SU-DHL-6 (cell line): ENCODE measurements around the gene GLS.

ENCODE experiments used
- H2AFZ ChIP-seq: fragments of 200-600 bp; sonication (generic); 2 replicates; pipeline ENCODE4 v1.6.1; 2014; ENCODE audit warnings: low read depth, mild to moderate bottlenecking, moderate library complexity, mixed read lengths, antibody characterized with exemption, low read length; ENCODE audit not compliant: severe bottlenecking
- H3F3A ChIP-seq: fragments of 200-600 bp; shearing (Covaris generic); 2 replicates; pipeline ENCODE4 v1.6.0; 2016; ENCODE audit warnings: antibody characterized with exemption, mild to moderate bottlenecking; ENCODE audit not compliant: insufficient read depth
- H3K27ac ChIP-seq: fragments of 200-600 bp; sonication (generic); 2 replicates; pipeline ENCODE4 v1.5.1; 2016; ENCODE audit warnings: low read depth, mild to moderate bottlenecking, low read length, moderate library complexity, mixed read lengths
- H3K27me3 ChIP-seq: fragments of 200-600 bp; sonication (generic), shearing (Covaris generic); 2 replicates; pipeline ENCODE4 v1.6.0; 2014; ENCODE audit warnings: mild to moderate bottlenecking, low read length
- H3K36me3 ChIP-seq: fragments of 200-600 bp; sonication (generic); 2 replicates; pipeline ENCODE4 v1.6.1; 2014; ENCODE audit warnings: mild to moderate bottlenecking, low read length, mixed read lengths
- H3K4me2 ChIP-seq: fragments of 300-600, 200-600 bp; shearing (Covaris generic), sonication (generic); 2 replicates; pipeline ENCODE4 v1.6.0; 2014; ENCODE audit warnings: low read length, low read depth, mild to moderate bottlenecking; ENCODE audit not compliant: poor library complexity, severe bottlenecking
- H3K4me3 ChIP-seq: fragments of 200-600 bp; sonication (generic); 2 replicates; pipeline ENCODE4 v1.5.1; 2014; ENCODE audit warnings: antibody characterized with exemption, low read length, mild to moderate bottlenecking, mixed read lengths; ENCODE audit not compliant: insufficient read depth, poor library complexity, severe bottlenecking
- H3K79me2 ChIP-seq: fragments of 200-600 bp; sonication (generic); 2 replicates; pipeline ENCODE4 v1.6.1; 2014; ENCODE audit warnings: mild to moderate bottlenecking, low read length, moderate library complexity; ENCODE audit not compliant: insufficient read depth
- H3K9ac ChIP-seq: fragments of 200-600 bp; sonication (generic); 2 replicates; pipeline ENCODE4 v1.7.0; 2014; ENCODE audit warnings: mild to moderate bottlenecking, low read length
- H3K9me2 ChIP-seq: fragments of 200-600 bp; sonication (generic); replicated peaks from 2 replicates; pipeline ENCODE4 v1.6.1; 2014; ENCODE audit warnings: low read length; ENCODE audit not compliant: insufficient read depth
- H3K9me3 ChIP-seq: fragments of 200-600 bp; sonication (generic); 2 replicates; pipeline ENCODE4 v1.6.1; 2014; ENCODE audit warnings: low read length, mixed read lengths; ENCODE audit not compliant: insufficient read depth
- H4K20me1 ChIP-seq: fragments of 200-600 bp; sonication (generic); 2 replicates; pipeline ENCODE4 v1.6.1; 2014; ENCODE audit warnings: low read depth, mild to moderate bottlenecking, antibody characterized with exemption, low read length, moderate library complexity, mixed read lengths
- EZH2phosphoT487 ChIP-seq: fragments of 200-600 bp; sonication (generic), shearing (Covaris generic); conservative IDR thresholded peaks from 2 replicates; pipeline ENCODE4 v1.6.1; 2018; ENCODE audit warnings: mild to moderate bottlenecking, antibody characterized with exemption, low read length, moderate library complexity, mixed read lengths
- TF ChIP-seq, protein P1 (sequence below): fragments of 200-600 bp; sonication (generic); IDR thresholded peaks from one replicate; pipeline ENCODE4 v1.5.1; 2017; ENCODE audit warnings: antibody characterized with exemption, mild to moderate bottlenecking, low read length, moderate library complexity; ENCODE audit not compliant: insufficient read depth, poor library complexity, severe bottlenecking

GLS gene

DNA sequence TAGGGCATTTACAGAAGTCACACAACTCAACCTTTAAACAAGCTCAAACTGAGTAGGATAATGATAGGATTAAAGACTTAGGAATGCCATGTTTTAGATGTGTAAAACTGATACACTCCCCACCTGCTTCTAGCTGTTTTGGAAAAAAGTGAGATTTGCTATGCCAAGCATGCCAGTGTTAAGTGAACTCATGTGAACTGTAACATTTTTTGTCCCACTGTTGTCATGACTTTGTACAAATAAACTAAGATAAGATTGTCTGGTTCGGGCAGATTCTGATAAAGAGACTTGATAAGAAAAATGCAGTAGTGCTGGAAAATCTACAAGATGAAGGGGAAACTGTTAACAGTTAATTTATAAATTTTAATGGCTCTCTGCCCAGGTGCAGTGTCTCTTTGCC, 66.5 kb downstream of the GLS start:
- H3K79me2 ChIP-seq, result no peaks in the 10 kb centered on the region

DNA sequence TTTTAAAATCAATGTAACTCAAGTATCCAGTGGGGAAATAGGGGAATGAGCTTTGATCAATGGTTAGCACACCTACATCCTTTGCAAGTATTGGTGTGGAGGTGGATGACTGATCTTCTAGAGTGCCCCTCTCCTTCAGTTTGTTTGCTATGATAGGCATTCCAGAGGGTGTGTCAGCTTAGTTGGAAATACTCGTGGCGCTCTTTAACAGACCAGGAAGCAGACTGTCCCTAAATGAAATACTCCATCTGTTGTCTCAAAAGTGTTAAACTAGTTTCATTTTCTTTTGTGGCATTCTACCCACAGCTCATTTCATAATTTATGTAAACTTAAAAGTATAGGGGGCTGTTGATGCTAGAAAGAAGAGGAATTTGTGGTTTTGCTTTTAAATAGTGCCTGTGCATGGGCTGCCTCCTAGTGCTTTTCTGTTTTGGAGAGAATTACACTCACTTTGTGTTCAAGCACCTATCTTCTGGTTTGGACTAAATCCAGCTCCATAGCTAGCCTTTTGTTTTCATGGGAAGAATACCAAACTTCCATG, 67.2 kb downstream of the GLS start:
- Histone ChIP-seq H4K20me1 (0 out of 2 replicates have a peak, but pooled peaks cover 5% of the 10 kb centered on the region), H3K9me3 (no peaks in the 10 kb centered on the region), H3K9me2 (no peaks in the 10 kb centered on the region), H2AFZ (no peak overlapping the region), H3K27me3 (no peaks in the 10 kb centered on the region), H3F3A (no peaks in the 10 kb centered on the region; the same call in 1 of the 2 replicates), H3K36me3 (no peaks in the 10 kb centered on the region), H3K4me2 (no peak overlapping the region), H3K4me3 (no peak overlapping the region), H3K79me2 (no peaks in the 10 kb centered on the region), H3K9ac (no peak overlapping the region), H3K27ac (no peak overlapping the region)
- no peak for TF ChIP-seq EZH2phosphoT487
- TF ChIP-seq, protein P1, sequence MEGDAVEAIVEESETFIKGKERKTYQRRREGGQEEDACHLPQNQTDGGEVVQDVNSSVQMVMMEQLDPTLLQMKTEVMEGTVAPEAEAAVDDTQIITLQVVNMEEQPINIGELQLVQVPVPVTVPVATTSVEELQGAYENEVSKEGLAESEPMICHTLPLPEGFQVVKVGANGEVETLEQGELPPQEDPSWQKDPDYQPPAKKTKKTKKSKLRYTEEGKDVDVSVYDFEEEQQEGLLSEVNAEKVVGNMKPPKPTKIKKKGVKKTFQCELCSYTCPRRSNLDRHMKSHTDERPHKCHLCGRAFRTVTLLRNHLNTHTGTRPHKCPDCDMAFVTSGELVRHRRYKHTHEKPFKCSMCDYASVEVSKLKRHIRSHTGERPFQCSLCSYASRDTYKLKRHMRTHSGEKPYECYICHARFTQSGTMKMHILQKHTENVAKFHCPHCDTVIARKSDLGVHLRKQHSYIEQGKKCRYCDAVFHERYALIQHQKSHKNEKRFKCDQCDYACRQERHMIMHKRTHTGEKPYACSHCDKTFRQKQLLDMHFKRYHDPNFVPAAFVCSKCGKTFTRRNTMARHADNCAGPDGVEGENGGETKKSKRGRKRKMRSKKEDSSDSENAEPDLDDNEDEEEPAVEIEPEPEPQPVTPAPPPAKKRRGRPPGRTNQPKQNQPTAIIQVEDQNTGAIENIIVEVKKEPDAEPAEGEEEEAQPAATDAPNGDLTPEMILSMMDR, result no peak

More for the DNA sequence above, 66.5 kb downstream of the GLS start:
- TF ChIP-seq, protein P1, result no peak
- no peak for TF ChIP-seq EZH2phosphoT487
- Histone ChIP-seq H3K4me2 (no peak overlapping the region), H3K9ac (no peak overlapping the region), H3K27me3 (no peaks in the 10 kb centered on the region), H3F3A (no peaks in the 10 kb centered on the region; the same call in 1 of the 2 replicates), H3K4me3 (no peak overlapping the region), H3K9me2 (no peaks in the 10 kb centered on the region), H4K20me1 (0 out of 2 replicates have a peak, but pooled peaks cover 5% of the 10 kb centered on the region), H3K36me3 (no peaks in the 10 kb centered on the region), H3K27ac (no peak overlapping the region), H2AFZ (no peak overlapping the region), H3K9me3 (no peaks in the 10 kb centered on the region)

DNA sequence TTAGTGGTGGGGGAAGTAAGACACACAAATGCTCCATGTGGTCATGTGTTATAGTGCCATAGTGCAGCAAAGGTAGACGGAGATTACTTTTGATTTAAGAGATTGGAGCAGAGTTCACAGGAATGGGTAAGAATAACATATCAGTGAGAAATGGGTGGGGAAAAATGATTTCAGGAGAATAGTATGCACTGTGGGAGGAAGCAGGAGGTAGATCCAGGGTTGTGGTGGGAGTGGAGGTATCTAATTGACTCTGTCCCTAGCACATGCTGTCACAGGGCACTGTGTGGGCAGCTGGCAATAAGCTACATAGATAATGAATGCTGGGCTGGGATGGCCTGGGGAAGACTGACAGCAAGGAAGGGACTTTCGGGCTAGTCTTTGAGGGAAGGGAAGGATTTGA, 68.0 kb downstream of the GLS start:
- 0 out of 2 replicates have a peak, but pooled peaks cover 5% of the 10 kb centered on the region for H4K20me1 ChIP-seq
- no peak overlapping the region for H2AFZ ChIP-seq
- no peaks in the 10 kb centered on the region; the same call in 1 of the 2 replicates for H3F3A ChIP-seq
- H3K36me3 ChIP-seq, result no peaks in the 10 kb centered on the region
- H3K4me3 ChIP-seq, result no peak overlapping the region
- H3K9ac ChIP-seq, result no peak overlapping the region
- no peak overlapping the region for H3K27ac ChIP-seq
- H3K79me2 ChIP-seq, result no peaks in the 10 kb centered on the region
- H3K4me2 ChIP-seq, result no peak overlapping the region
- H3K9me2 ChIP-seq, result no peaks in the 10 kb centered on the region
- H3K27me3 ChIP-seq, result no peaks in the 10 kb centered on the region
- H3K9me3 ChIP-seq, result no peaks in the 10 kb centered on the region
- TF ChIP-seq, protein P1, result no peak
- no peak for TF ChIP-seq EZH2phosphoT487
